NT2/D1 (cell line): ENCODE data around the gene ANAPC10.
"Not testable (repeated sequence)": the region's sequence is repeated elsewhere in the genome, so short reads cannot be mapped to it uniquely, and the experiment has no call there.

Source experiments
- DNase-seq: peaks from one replicate; pipeline ENCODE4 v3.0.0-alpha.2; 2011; ENCODE audit warnings: low read depth, low spot score
- H3K27me3 ChIP-seq: 2 replicates; pipeline ENCODE4 v1.6.0; 2011; ENCODE audit warnings: mild to moderate bottlenecking; ENCODE audit not compliant: insufficient read length, insufficient read depth
- H3K36me3 ChIP-seq: 2 replicates; pipeline ENCODE4 v1.6.1; 2011; ENCODE audit warnings: mild to moderate bottlenecking, low read length, mixed read lengths; ENCODE audit not compliant: insufficient read depth, insufficient read length
- H3K4me1 ChIP-seq: 2 replicates; pipeline ENCODE4 v1.5.1; 2011; ENCODE audit not compliant: insufficient read depth, insufficient read length
- H3K4me3 ChIP-seq: 2 replicates; pipeline ENCODE4 v1.5.1; 2011; ENCODE audit warnings: low read depth; ENCODE audit not compliant: insufficient read length
- H3K9ac ChIP-seq: 2 replicates; pipeline ENCODE4 v1.6.0; 2011; ENCODE audit warnings: low read depth; ENCODE audit not compliant: insufficient read length
- H3K9me3 ChIP-seq: 2 replicates; pipeline ENCODE4 v1.5.1; 2011; ENCODE audit warnings: mild to moderate bottlenecking, low read length; ENCODE audit not compliant: insufficient read depth
- SUZ12 ChIP-seq: IDR thresholded peaks from 2 replicates; pipeline ENCODE4 v1.6.1; 2011; ENCODE audit not compliant: insufficient read length, insufficient read depth; ENCODE audit errors: extremely low read depth
- YY1 ChIP-seq: IDR thresholded peaks from 2 replicates; pipeline ENCODE4 v1.6.1; 2011; ENCODE audit not compliant: insufficient read length, insufficient read depth
- ZNF274 ChIP-seq: IDR thresholded peaks from 2 replicates; pipeline ENCODE4 v1.6.1; 2011; ENCODE audit warnings: mild to moderate bottlenecking, low read depth, low read length

ANAPC10 gene, protein sequence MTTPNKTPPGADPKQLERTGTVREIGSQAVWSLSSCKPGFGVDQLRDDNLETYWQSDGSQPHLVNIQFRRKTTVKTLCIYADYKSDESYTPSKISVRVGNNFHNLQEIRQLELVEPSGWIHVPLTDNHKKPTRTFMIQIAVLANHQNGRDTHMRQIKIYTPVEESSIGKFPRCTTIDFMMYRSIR

DNA sequence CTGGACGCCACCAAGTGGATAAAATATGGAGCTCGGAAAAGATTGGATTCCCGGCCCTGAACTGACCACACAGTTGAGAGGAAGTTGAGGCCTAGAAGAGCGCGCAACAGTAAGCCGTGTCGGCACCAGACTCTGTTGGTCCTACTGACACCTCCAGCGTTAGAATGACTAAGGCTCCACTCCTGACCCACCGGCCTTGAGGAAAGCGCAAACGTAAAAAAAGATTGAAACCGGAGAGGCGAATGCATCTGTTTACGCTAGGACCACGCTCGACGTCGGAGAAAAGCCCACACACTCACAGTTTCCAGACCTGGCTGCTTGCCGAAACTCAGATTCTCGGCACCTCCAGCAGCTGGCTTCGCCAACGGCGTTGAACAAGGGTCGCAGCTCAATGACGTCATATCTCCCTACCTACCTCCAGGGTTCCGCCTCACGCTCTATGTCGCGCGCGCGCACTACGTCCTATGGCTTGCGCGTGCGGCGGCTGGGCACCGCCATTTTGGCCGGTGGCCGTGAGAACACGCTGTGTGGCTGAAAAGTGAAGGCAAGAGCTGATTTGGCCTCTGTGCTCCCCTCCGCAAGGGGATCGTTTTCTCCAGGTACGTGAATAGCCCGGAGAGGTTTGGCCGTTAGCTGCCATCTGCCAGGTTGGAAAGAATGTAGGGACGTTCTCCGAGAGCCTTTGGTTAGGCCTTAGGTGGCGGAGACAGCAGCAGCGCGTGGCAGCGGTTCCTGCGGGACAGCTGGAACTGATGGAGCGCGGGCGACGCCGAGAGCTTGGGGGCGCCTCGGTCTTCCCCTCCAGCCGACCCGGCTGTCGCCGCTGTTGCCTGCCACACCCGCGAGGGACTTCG, at the start of gene ANAPC10, which contains the start of gene ABCE1:
Gene ANAPC10, minus strand, starts transcription at position 376 of the 854 bp plus-strand sequence. CDS start 2,097 bp downstream, outside the sequence.
Gene ABCE1, plus strand, starts transcription at position 491 of the 854 bp plus-strand sequence. CDS start 6,102 bp downstream, outside the sequence.
- peak; percentile 85 for TF ChIP-seq YY1
- TF ChIP-seq SUZ12, result no peak
- TF ChIP-seq ZNF274, result no peak
- Histone ChIP-seq H3K27me3 (no peaks in the 10 kb centered on the region), H3K9ac (peak within 1 kb of the TSS; percentile 95), H3K9me3 (no peaks in the 10 kb centered on the region), H3K4me1 (no peaks in the 10 kb centered on the region), H3K4me3 (peak within 1 kb of the TSS; percentile 90), H3K36me3 (peaks cover 45% of the 10 kb centered on the region)
- DNase-seq, result peak; percentile 90

DNA sequence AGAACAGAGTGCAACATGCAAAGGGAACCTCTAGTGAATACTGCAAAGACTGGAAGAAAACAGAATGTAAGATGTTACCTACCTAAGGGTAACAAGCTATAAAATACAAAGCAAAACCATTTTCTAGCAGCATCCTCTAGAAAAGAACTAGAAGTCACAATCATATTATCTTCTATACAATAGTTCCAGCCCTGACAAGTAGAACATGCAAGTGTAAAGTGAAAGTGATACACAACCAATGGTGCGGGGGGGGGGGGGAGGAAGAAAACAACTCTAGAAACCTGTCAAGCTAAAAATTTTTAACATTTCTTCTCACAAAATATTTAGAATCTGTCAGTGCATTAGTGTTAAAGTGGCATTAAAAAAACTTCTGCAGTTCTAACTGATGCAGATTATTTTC, 38.2 kb upstream of the ANAPC10 start:
- not testable (repeated sequence) for H3K9me3 ChIP-seq, H3K4me3 ChIP-seq, H3K4me1 ChIP-seq, DNase-seq, H3K27me3 ChIP-seq, H3K9ac ChIP-seq
- H3K36me3 ChIP-seq, result peaks cover 38% of the 10 kb centered on the region

DNA sequence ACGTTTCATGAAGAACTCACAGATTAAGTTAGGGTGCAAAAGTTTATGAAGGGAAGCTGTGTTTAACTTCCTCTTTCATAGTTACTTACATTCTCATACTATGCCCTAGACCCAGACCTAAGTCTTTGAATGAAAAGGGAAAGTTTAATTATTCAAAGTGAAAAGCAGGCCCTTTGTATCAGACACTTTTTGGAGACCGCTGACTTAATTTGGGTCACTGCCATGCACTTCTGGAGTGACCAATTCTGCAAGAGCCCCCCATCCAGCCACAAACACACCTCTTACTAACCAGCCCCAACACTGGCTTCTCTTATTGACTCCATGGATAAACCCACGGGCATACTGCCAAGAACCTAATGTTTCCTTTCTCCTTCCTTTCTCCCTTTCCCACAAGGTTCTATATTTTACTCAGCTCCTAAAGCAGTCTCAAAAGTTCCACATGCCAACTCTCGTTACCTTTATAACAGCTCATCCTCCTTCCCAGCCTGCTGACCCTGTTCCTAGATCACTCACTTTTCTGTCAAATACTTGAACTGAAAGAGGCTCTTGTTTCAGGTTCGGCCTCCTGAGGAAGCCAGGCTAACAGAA, 34.6 kb upstream of the ANAPC10 start:
- no peak for TF ChIP-seq YY1
- no peak for TF ChIP-seq ZNF274
- no peak for TF ChIP-seq SUZ12
- no peaks in the 10 kb centered on the region for H3K27me3 ChIP-seq
- H3K9ac ChIP-seq, result no peak overlapping the region
- no peaks in the 10 kb centered on the region for H3K9me3 ChIP-seq
- DNase-seq, result no peak
- peaks cover 32% of the 10 kb centered on the region for H3K36me3 ChIP-seq
- no peak overlapping the region for H3K4me3 ChIP-seq
- no peaks in the 10 kb centered on the region for H3K4me1 ChIP-seq

DNA sequence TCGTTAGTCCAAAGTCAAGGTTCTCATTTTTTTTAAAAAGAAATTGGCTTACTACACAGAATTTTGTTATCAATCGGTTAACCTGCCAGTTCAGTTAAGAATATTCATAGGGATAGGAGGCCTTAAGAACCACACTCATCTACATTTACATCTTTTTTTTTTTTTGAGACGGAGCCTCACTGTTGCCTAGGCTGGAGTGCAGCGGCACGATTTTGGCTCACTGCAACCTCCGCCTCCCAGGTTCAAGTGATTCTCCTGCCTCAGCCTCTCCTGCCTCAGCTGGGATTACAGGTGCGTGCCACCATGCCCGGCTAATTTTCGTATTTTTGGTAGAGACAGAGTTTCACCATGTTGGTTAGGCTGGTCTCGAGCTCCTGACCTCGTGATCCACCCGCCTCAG, 33.9 kb upstream of the ANAPC10 start:
- no peaks in the 10 kb centered on the region for H3K9me3 ChIP-seq
- H3K36me3 ChIP-seq, result peaks cover 34% of the 10 kb centered on the region
- DNase-seq, result no peak
- no peaks in the 10 kb centered on the region for H3K4me1 ChIP-seq
- H3K4me3 ChIP-seq, result no peak overlapping the region
- H3K27me3 ChIP-seq, result no peaks in the 10 kb centered on the region
- no peak overlapping the region for H3K9ac ChIP-seq
- no peak for TF ChIP-seq SUZ12
- no peak for TF ChIP-seq YY1
- TF ChIP-seq ZNF274, result no peak

DNA sequence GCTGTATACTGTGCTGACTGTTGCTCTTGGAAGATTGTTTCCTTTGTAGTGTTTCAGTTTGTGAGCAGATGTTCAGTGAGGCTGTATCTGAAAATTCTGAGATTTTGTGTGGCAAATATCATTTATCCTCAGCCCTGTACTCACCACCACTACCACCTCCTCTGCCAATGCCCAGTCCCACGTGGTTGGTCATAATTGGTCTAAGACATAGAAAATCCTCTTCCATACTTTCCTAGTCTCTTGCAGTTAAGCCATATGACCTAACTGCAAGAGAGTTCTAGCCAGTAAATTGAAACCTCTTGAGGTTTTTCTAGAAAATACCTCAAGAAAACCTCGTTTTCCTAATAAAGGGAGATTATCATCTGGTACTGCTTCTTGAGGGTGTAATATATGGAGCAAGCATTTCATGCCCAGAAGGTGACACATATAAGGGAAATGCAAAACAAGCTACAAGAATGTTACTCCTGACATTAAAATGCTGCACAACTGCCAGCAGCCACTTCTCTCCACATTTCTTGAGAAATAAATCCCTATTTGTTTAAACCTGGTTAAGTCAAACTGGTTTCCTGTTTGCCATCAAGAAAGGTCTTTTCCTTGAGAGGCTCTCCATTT, 32.9 kb upstream of the ANAPC10 start:
- H3K4me3 ChIP-seq, result no peak overlapping the region
- no peaks in the 10 kb centered on the region for H3K27me3 ChIP-seq
- no peak for DNase-seq
- H3K36me3 ChIP-seq, result peaks cover 39% of the 10 kb centered on the region
- no peaks in the 10 kb centered on the region for H3K4me1 ChIP-seq
- H3K9me3 ChIP-seq, result no peaks in the 10 kb centered on the region
- no peak overlapping the region for H3K9ac ChIP-seq
- TF ChIP-seq ZNF274 (no peak), YY1 (no peak)

DNA sequence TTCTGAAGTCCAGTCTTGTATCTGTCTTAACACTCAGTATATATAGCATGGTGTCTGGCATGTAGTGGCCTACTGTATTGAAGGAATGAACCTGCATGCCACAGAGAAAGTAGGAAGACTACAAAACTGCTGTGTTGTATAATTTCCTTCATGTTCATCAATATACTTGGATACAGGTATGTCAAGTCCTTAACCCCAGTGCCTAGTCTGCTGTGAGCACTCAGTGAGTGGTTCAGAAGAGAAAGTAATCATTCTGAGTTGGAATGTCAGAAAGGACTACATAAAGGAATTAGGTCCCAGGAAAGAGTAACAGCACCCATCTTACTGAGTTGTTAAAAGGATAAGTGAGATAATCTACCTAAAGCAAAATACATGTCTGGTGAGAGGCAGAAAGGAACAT, 32.1 kb upstream of the ANAPC10 start:
- no peak for TF ChIP-seq SUZ12
- no peak for TF ChIP-seq ZNF274
- TF ChIP-seq YY1, result no peak
- H3K9me3 ChIP-seq, result no peaks in the 10 kb centered on the region
- peaks cover 46% of the 10 kb centered on the region for H3K36me3 ChIP-seq
- no peaks in the 10 kb centered on the region for H3K4me1 ChIP-seq
- DNase-seq, result no peak
- no peak overlapping the region for H3K4me3 ChIP-seq
- H3K9ac ChIP-seq, result no peak overlapping the region
- H3K27me3 ChIP-seq, result no peaks in the 10 kb centered on the region

DNA sequence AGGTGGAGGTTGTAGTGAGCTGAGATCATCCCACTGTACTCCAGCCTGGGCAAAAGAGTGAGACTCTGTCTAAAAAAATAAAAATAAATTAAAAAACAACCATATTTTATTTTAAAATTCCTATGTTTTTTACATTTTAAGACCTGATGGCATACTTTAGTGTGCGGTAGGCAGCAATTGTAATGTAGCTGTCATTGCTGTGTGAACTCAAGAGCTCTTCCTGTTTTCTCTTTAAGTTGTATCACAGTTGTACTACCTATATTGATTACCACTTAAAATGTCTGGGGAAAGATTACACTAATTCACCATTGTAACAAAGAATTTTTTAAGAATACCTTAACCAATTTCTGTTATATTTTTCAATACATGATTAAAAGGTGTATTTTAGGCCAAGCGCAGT, 27.4 kb upstream of the ANAPC10 start:
- Histone ChIP-seq H3K9ac (no peak overlapping the region), H3K4me3 (no peak overlapping the region), H3K36me3 (peaks cover 86% of the 10 kb centered on the region), H3K27me3 (no peaks in the 10 kb centered on the region), H3K4me1 (no peaks in the 10 kb centered on the region), H3K9me3 (no peaks in the 10 kb centered on the region)
- no peak for DNase-seq
- TF ChIP-seq YY1, result no peak
